NCI-H69 (cell line): ENCODE measurements around the gene CCDC146.
"Not testable (repeated sequence)": the region's sequence is repeated elsewhere in the genome, so short reads cannot be mapped to it uniquely, and the experiment has no call there.

ENCODE experiments used
- DNase-seq: peaks from one replicate; lab custom pipeline; 2025; lab: John Stamatoyannopoulos, UW

CCDC146 gene

GRCh38 chr7:77154917-77155464 is 32.6 kb downstream of the CCDC146 start:
- not testable (repeated sequence) for DNase-seq

DNA sequence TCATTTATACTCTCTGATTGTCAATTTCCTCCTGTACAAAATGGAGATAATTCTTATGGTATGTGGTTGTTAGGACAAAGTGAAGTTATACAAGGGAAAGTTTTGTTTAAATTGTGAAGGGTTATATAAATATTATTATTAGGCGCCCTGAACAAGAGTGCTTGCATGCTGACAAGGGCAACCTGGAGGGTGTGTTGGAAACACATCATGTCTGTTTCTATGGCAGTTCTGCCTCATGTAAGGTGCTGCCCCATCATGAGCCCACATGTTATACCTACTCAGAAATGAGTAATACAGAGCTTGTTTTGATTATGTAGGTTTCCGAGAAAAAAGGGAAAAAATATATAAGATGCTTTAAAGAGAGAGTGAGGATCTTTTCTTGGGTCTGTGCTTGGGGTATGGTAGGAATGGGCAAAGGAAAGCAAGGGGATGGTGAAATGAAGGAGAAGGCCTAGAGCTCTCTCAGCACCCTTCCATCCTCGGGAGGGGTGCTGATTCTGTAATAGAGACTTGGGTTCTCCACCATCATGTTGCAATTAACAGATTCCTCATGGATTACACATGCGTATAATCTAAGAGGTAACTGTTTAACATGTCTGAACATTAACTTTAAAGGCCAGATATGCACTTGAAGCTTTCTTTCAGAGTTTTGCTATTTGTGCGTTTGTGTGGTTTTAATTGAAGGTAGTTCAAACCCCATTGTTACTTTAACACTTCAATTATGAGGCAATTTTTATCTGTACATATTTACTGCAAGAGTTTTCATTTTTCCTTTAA is 33.4 kb downstream of the CCDC146 start:
- DNase-seq: not testable (repeated sequence)

GRCh38 chr7:77157034-77157433 is 34.6 kb downstream of the CCDC146 start:
- DNase-seq: not testable (repeated sequence)

DNA sequence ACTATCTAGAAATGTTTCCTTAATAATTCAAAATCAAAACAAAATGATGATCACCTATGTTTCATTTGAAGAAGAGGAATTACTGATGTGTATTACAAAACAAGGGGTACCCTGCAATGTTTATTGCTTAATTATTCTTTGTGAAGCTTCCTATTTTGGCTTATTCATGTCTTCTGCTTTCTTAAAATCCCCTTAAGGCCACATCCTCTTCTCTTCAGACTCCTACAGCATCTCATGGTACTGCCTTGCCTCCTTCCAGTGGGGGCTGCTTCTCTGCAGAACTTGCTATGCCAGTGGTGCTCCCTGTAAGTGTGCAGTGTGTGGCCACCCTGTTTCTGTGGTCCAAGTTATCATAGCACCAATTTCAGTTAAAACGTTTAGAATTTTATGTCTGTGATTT is 35.0 kb downstream of the CCDC146 start:
- DNase-seq: no peak

- DNase-seq: not testable (repeated sequence)
Measured at GRCh38 chr7:77171073-77171472, 48.7 kb downstream of the CCDC146 start.

DNA sequence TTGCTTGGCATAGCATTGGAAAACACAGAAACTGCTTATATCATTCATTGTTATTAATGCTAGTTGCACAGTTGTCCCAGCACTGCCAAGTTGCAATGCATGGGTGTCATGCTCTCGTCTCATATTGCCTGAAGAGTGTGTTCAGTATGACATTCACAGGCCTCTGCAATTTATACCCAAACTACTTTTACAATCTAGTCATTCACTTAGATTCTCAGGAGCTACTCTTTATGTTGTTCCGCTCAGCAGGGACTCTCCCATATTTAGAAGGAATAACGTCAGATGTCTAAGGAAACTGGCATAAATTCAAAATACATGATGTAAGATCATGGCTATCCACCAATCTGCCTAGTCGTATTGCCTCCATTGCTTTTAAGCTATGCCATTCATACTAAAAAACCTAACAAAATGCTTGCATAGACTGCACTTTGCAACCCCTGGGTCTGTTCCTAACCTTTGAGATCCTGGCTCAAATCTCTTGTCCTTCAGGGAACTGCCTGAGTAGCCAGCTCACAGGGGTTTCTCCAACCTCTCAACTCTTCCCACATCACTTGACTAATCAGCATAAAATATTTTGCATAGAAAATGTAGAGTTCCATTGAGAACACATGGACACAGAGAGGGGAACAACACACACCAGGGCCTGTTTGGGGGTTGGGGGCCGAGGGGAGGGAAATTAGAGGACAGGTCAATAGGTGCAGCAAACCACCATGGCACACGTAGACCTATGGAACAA is 50.2 kb downstream of the CCDC146 start:
- not testable (repeated sequence) for DNase-seq

GRCh38 chr7:77174418-77174817 is 52.0 kb downstream of the CCDC146 start:
- not testable (repeated sequence) for DNase-seq

- not testable (repeated sequence) for DNase-seq
Measured at GRCh38 chr7:77175274-77175800, 52.9 kb downstream of the CCDC146 start.

- not testable (repeated sequence) for DNase-seq
Measured at GRCh38 chr7:77177321-77177904, 55.0 kb downstream of the CCDC146 start.

- not testable (repeated sequence) for DNase-seq
Measured at GRCh38 chr7:77178024-77178423, 55.6 kb downstream of the CCDC146 start.

- DNase-seq: no peak
Measured at GRCh38 chr7:77181015-77181595, 58.7 kb downstream of the CCDC146 start.

- DNase-seq: no peak
Measured at GRCh38 chr7:77181734-77182133, 59.3 kb downstream of the CCDC146 start.

- DNase-seq: no peak
Measured at GRCh38 chr7:77182261-77182660, 59.8 kb downstream of the CCDC146 start.

DNA sequence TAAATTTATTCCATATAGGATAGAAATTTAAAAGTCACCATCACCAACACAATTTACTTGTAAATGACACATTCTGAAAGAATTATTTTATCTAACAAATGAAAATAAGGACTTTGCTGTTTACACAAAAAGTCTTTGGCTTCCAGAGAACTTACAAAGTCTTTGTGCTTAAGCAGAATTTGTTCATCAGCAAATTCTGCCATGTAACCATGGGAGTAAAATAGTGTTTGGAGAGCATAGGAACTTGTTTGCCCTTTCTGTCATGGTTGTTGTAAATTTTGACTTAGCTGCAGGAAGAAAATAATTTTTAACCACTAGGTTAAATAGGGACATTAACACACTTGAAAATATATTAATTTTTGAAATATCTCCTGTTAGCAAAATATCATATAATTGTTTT is 62.0 kb downstream of the CCDC146 start:
- DNase-seq: no peak

DNA sequence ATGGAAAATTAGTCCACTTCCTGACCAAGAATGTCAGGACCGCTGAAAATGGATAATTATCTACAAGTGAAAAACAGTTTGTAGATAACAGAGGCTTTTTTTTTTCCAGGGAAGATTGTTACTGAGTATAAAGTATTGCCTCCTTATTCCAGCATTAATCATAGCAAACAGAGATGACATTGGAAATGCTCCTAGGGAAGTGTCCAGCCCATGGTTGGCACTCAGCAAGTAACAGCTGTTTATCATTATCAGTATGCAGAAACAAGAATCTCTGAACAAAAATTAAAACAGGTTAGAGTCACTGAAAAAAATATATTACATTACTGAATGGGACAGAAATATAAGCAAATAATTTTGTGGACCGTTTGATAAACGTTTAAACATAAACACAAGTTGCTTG is 62.6 kb downstream of the CCDC146 start:
- DNase-seq: no peak

GRCh38 chr7:77185866-77186265 is 63.5 kb downstream of the CCDC146 start:
- DNase-seq: no peak

- DNase-seq: no peak
Measured at GRCh38 chr7:77188731-77189437, 66.5 kb downstream of the CCDC146 start.

GRCh38 chr7:77197141-77197540 is 74.7 kb downstream of the CCDC146 start:
- DNase-seq: no peak

DNA sequence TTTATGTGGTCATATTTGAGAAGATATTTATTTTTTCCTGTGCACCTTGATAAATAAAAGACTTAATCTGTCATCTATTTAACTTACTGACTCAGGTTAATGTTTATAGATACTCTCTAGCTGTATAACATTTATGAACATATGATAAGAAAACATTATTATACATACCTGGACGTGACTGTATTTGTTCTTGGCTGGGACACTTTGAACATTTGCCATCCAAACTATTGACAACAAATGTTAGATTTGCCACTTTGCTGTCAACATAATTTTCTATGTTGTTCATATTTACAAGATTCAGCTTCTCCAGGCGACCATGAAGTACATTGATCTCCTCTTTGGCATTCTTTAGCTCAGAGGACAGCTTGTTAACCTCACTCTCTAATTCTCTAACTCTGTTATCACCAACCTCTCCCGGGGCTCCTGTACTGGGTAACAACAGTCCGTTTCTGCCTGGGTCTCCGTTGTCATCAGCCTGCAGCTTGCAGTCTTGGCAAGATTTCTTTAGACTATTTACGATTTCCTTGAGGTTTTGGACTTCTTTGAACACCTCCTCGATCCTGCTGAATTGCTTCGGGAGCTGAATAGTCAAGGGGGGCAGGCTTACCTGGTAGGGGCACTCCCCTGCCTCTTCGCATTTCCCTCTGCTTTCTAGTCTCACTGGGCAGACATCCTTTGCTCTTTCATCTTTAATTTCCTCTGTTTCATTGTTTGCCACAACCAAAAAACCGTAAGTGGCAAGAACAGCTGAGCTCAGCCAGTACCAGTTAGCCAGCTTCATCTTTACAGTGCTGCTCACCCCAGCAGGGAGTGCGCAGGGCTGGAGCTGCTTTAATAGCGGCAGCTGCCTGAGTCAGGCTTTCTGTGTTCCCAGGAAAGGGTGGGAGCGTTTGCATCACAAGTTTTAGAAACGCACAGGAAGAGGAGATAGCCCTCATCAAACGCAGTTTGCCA is 76.9 kb downstream of the CCDC146 start, which contains the start of gene FGL2:
TSS of gene FGL2 (minus strand) at position 807 of the 954 bp plus-strand sequence. CDS start at position 781, 26 bp downstream.
- DNase-seq: peak; percentile 79

GRCh38 chr7:77200542-77200941 is 78.1 kb downstream of the CCDC146 start:
- DNase-seq: no peak
